Epithelial cell of esophagus (primary cell): ENCODE measurements around the gene CENPL.
"Not testable (repeated sequence)": the region's sequence is repeated elsewhere in the genome, so short reads cannot be mapped to it uniquely, and the experiment has no call there.

Experiments used
- DNase-seq: peaks from one replicate; pipeline ENCODE4 v3.0.0; 2010; ENCODE audit warnings: low read depth
- H3K4me3 ChIP-seq: 2 replicates; pipeline ENCODE4 v1.5.1; 2011; ENCODE audit warnings: mild to moderate bottlenecking, low read length, control low read depth
- TF ChIP-seq, protein P1 (sequence below): IDR thresholded peaks from 2 replicates; pipeline ENCODE4 v1.5.1; 2011; ENCODE audit warnings: low read depth, mild to moderate bottlenecking, low read length, control low read depth, inconsistent platforms; ENCODE audit not compliant: insufficient read depth; ENCODE audit errors: missing control alignments

The CENPL gene

DNA sequence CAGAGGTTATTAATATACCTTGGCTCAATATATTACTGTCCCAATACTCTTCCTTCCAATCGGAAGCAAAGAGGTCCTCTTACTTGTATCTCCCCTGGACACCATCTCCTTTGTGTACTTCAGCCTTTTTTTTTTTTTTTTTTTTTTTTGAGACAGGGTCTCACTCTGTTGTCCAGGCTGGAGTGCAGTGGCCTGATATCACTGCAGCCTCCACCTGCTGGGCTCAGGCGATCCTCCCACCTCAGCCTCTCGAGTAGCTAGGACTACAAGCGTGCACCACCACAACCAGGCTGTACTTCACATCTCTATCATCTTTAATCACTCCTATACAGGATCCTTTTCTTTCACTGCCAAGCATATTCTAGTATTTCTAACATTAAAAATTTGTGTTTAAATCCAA is 3.0 kb downstream of the CENPL start:
- no peak overlapping the region for H3K4me3 ChIP-seq
- TF ChIP-seq, protein P1, sequence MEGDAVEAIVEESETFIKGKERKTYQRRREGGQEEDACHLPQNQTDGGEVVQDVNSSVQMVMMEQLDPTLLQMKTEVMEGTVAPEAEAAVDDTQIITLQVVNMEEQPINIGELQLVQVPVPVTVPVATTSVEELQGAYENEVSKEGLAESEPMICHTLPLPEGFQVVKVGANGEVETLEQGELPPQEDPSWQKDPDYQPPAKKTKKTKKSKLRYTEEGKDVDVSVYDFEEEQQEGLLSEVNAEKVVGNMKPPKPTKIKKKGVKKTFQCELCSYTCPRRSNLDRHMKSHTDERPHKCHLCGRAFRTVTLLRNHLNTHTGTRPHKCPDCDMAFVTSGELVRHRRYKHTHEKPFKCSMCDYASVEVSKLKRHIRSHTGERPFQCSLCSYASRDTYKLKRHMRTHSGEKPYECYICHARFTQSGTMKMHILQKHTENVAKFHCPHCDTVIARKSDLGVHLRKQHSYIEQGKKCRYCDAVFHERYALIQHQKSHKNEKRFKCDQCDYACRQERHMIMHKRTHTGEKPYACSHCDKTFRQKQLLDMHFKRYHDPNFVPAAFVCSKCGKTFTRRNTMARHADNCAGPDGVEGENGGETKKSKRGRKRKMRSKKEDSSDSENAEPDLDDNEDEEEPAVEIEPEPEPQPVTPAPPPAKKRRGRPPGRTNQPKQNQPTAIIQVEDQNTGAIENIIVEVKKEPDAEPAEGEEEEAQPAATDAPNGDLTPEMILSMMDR, result no peak
- no peak for DNase-seq

DNA sequence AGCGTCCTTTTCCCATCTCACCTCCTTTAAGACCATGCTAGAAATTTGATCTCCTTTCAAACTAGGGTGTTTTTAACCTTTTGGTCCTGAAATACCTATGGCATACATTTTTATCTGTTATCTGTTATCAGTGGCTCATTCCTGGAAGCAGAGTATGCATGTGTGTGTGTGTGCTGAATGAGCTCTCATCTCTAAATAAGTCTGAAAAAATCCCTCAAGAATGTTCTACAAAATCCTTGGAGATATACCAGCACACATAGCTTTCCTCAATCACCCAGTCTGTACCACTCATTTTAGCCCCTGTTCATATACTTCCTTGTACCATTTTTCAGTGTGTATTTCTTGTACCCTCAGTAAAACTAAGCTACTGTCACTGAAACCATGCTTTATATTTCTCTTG is 6.2 kb downstream of the CENPL start:
- H3K4me3 ChIP-seq, result no peak overlapping the region
- no peak for DNase-seq
- TF ChIP-seq, protein P1, result no peak

DNA sequence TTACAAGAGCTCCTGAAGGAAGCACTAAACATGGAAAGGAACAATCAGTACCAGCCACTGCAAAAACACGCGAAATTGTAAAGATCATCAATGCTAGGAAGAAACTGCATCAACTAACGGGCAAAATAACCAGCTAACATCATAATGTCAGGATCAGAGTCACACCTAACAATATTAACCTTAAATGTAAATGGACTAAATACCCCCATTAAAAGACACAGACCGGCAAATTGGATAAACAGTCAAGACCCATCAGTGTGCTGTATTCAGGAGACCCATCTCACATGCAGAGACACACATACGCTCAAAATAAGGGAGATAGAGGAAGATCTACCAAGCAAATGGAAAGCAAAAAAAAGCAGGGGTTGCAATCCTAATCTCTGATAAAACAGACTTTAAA is 11.0 kb downstream of the CENPL start:
- H3K4me3 ChIP-seq, DNase-seq: not testable (repeated sequence)

DNA sequence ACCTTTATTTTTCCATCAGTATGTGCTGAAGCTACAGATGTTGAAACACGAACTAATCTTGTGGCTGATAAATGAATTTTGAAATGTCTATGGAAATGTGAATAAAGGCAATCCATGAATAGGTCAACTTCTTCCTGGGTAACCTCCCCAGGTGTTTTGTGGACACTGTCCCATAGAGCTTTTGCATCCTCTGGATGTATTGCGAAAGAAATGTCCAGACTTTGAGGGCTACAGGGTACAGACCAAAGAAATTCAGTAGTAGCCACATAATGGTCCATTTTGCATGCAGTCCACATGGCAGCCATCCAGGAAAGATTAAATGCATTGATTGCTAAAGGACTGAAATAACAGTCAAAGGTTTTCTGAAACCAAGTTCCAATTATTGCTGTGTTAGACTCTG is 21.7 kb downstream of the CENPL start:
- no peak overlapping the region for H3K4me3 ChIP-seq
- TF ChIP-seq, protein P1, result no peak
- no peak for DNase-seq

- not testable (repeated sequence) for H3K4me3 ChIP-seq, DNase-seq
Measured at GRCh38 chr1:173799995-173800394, 24.7 kb downstream of the CENPL start.

- H3K4me3 ChIP-seq, result no peak overlapping the region
- TF ChIP-seq, protein P1, result no peak
- DNase-seq, result peak; percentile 80
Measured at GRCh38 chr1:173798078-173798477, 26.6 kb downstream of the CENPL start.

- DNase-seq, result no peak
- no peak overlapping the region for H3K4me3 ChIP-seq
- TF ChIP-seq, protein P1, result no peak
Measured at GRCh38 chr1:173789841-173790240, 34.8 kb downstream of the CENPL start.

- TF ChIP-seq, protein P1, result no peak
- no peak for DNase-seq
- no peak overlapping the region for H3K4me3 ChIP-seq
Measured at GRCh38 chr1:173784997-173785396, 39.7 kb downstream of the CENPL start.
